ENCODE measurements around the gene TGOLN2.

DNA sequence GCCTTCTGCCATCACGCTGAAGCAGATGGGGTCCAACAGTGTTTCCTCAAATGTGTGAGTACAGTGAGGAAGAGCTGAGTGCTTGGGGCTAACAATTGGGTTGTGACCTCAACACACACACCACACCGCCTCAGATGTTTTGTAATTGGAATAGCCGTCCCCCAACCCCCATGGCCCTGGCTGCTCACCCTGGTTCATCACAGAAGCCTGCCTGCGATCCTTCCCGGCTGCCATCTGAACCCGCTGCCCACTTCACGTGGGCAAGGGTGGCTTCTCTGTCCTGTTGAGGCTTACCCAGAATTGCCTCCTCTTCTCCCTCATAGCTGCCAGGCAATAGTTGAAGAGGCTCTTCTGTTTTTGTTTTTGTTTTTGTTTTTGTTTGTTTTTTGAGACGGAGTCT is 44.1 kb downstream of the TGOLN2 start:
- TF ChIP-seq, protein P1, sequence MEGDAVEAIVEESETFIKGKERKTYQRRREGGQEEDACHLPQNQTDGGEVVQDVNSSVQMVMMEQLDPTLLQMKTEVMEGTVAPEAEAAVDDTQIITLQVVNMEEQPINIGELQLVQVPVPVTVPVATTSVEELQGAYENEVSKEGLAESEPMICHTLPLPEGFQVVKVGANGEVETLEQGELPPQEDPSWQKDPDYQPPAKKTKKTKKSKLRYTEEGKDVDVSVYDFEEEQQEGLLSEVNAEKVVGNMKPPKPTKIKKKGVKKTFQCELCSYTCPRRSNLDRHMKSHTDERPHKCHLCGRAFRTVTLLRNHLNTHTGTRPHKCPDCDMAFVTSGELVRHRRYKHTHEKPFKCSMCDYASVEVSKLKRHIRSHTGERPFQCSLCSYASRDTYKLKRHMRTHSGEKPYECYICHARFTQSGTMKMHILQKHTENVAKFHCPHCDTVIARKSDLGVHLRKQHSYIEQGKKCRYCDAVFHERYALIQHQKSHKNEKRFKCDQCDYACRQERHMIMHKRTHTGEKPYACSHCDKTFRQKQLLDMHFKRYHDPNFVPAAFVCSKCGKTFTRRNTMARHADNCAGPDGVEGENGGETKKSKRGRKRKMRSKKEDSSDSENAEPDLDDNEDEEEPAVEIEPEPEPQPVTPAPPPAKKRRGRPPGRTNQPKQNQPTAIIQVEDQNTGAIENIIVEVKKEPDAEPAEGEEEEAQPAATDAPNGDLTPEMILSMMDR (IDR thresholded peaks at IDR 0.05) = no peak
- TF ChIP-seq POLR2A (IDR thresholded peaks at IDR 0.05) = no peak

All from body of pancreas (tissue), 4 donors.